IMR-90 (cell line): ENCODE measurements around the gene CD79B. TPM values are rescaled to one million over a fixed set of nuclear protein-coding genes. Genes with fewer than 3 reads are reported as not detected.

Experiments used
- ATAC-seq: fragments of 200-7000 bp; cut with Tn5 transposase; 2 replicates; pipeline ENCODE4 v1.9.1; 2020; ENCODE audit warnings: low read depth, mild to moderate bottlenecking, moderate library complexity
- BruUV-seq: library from RNA; stranded (reverse); fragments of 400-500 nt; replicated peaks from 2 replicates; lab custom pipeline; 2021; lab: Mats Ljungman, UMichigan
- CTCF ChIA-PET: fragments of 300-600 bp; formaldehyde crosslinking; extraction: SDS; loops from one replicate; lab custom pipeline; 2021; ENCODE audit warnings: antibody characterized with exemption; lab: Yijun Ruan, JAX
- POLR2A ChIA-PET: fragments of 300-600 bp; sonication (Branson Sonifier 250); formaldehyde crosslinking; loops from one replicate; lab custom pipeline; 2022; ENCODE audit warnings: antibody characterized with exemption; ENCODE audit not compliant: unreplicated experiment; lab: Charles Lee
- DNase-seq: peaks from one replicate; pipeline ENCODE4 v3.0.0; 2013
- H2AFZ ChIP-seq: replicated peaks from 2 replicates; pipeline ENCODE3; 2013; ENCODE audit warnings: low read length, mild to moderate bottlenecking; ENCODE audit not compliant: poor library complexity
- H2AK5ac ChIP-seq: 2 replicates; pipeline ENCODE4 v1.6.1; 2013; ENCODE audit warnings: low read depth, low read length, inconsistent platforms
- H2AK9ac ChIP-seq: replicated peaks from 2 replicates; pipeline ENCODE3; 2013; ENCODE audit warnings: mild to moderate bottlenecking, low read depth, low read length, moderate library complexity; ENCODE audit not compliant: poor library complexity
- H2BK120ac ChIP-seq: 2 replicates; pipeline ENCODE4 v1.6.1; 2013; ENCODE audit warnings: low read depth, low read length, inconsistent platforms
- H2BK15ac ChIP-seq: 3 replicates; pipeline ENCODE4 v1.6.1; 2013; ENCODE audit warnings: low read depth, low read length, inconsistent platforms
- H2BK20ac ChIP-seq: 2 replicates; pipeline ENCODE4 v1.6.1; 2013; ENCODE audit warnings: low read depth, mild to moderate bottlenecking, inconsistent platforms, low read length, moderate library complexity
- H2BK5ac ChIP-seq: 2 replicates; pipeline ENCODE4 v1.6.1; 2013; ENCODE audit warnings: mild to moderate bottlenecking, low read depth, low read length, inconsistent platforms; ENCODE audit not compliant: poor library complexity, severe bottlenecking
- H3K14ac ChIP-seq: replicated peaks from 2 replicates; pipeline ENCODE4 v1.6.1; 2013; ENCODE audit warnings: low read depth, low read length, inconsistent platforms
- H3K18ac ChIP-seq: 2 replicates; pipeline ENCODE4 v1.6.1; 2013; ENCODE audit warnings: low read depth, low read length, control low read depth
- H3K23ac ChIP-seq: 2 replicates; pipeline ENCODE4 v1.6.1; 2013; ENCODE audit warnings: low read depth, low read length, inconsistent platforms
- H3K27ac ChIP-seq: 2 replicates; pipeline ENCODE4 v1.5.1; 2013; ENCODE audit warnings: mild to moderate bottlenecking, control low read depth, low read length; ENCODE audit not compliant: insufficient read depth
- H3K27me3 ChIP-seq: 2 replicates; pipeline ENCODE4 v1.6.1; 2013; ENCODE audit warnings: low read length; ENCODE audit not compliant: control insufficient read depth, insufficient read depth
- H3K36me3 ChIP-seq: 2 replicates; pipeline ENCODE4 v1.6.1; 2013; ENCODE audit warnings: low read length, mixed read lengths; ENCODE audit not compliant: control insufficient read depth, insufficient read depth
- H3K4ac ChIP-seq: 2 replicates; pipeline ENCODE4 v1.6.1; 2013; ENCODE audit warnings: low read depth, low read length, inconsistent platforms
- H3K4me1 ChIP-seq: 2 replicates; pipeline ENCODE4 v1.6.1; 2013; ENCODE audit warnings: low read length, mixed read lengths; ENCODE audit not compliant: control insufficient read depth, insufficient read depth
- H3K4me2 ChIP-seq: 2 replicates; pipeline ENCODE4 v1.6.1; 2013; ENCODE audit warnings: low read depth, mild to moderate bottlenecking, control low read depth, low read length, moderate library complexity
- H3K4me3 ChIP-seq: 2 replicates; pipeline ENCODE4 v1.5.1; 2013; ENCODE audit warnings: low read depth, mild to moderate bottlenecking, control low read depth, low read length, moderate library complexity; ENCODE audit not compliant: insufficient read depth
- H3K56ac ChIP-seq: 2 replicates; pipeline ENCODE4 v1.6.1; 2013; ENCODE audit warnings: low read length, inconsistent platforms; ENCODE audit not compliant: insufficient read depth; ENCODE audit errors: extremely low read depth
- H3K79me1 ChIP-seq, 2 experiments: 2 replicates each; pipeline ENCODE4 v1.6.1; 2013; ENCODE audit warnings: low read length in 2 of 2, inconsistent platforms in 1 of 2, low read depth in 1 of 2
- H3K9ac ChIP-seq: 2 replicates; pipeline ENCODE4 v1.6.1; 2013; ENCODE audit warnings: low read depth, low read length, control low read depth
- H3K9me1 ChIP-seq: 2 replicates; pipeline ENCODE4 v1.6.1; 2013; ENCODE audit warnings: low read length, inconsistent platforms; ENCODE audit not compliant: insufficient read depth
- H3K9me3 ChIP-seq: 2 replicates; pipeline ENCODE4 v1.6.1; 2013; ENCODE audit warnings: low read length; ENCODE audit not compliant: control insufficient read depth, insufficient read depth
- H4K20me1 ChIP-seq: 2 replicates; pipeline ENCODE4 v1.6.1; 2013; ENCODE audit warnings: low read length, inconsistent platforms; ENCODE audit not compliant: insufficient read depth
- H4K5ac ChIP-seq: 2 replicates; pipeline ENCODE4 v1.6.1; 2013; ENCODE audit warnings: mild to moderate bottlenecking, low read depth, low read length, control low read depth
- H4K8ac ChIP-seq, 2 experiments: 2 replicates each; pipeline ENCODE4 v1.6.1; 2013; ENCODE audit warnings: low read depth in 2 of 2, low read length in 2 of 2, control low read depth in 1 of 2, inconsistent platforms in 1 of 2
- H4K91ac ChIP-seq: 2 replicates; pipeline ENCODE4 v1.6.1; 2013; ENCODE audit warnings: low read depth, low read length, inconsistent platforms; ENCODE audit not compliant: insufficient read depth
- BHLHE40 ChIP-seq: fragments of 150-350 bp; IDR thresholded peaks from 2 replicates; pipeline ENCODE4 v1.6.1; 2016; ENCODE audit warnings: mild to moderate bottlenecking, low read depth, low read length
- CEBPB ChIP-seq: IDR thresholded peaks from 2 replicates; pipeline ENCODE4 v1.6.1; 2012; ENCODE audit warnings: low read depth, low read length, improper control_type of control experiment
- CHD1 ChIP-seq: IDR thresholded peaks from 2 replicates; pipeline ENCODE4 v1.6.1; 2012; ENCODE audit warnings: low read depth, low read length, improper control_type of control experiment
- FOS ChIP-seq: fragments of 150-350 bp; IDR thresholded peaks from 2 replicates; pipeline ENCODE4 v1.6.1; 2016; ENCODE audit warnings: low read depth, low read length
- MAFK ChIP-seq: IDR thresholded peaks from 2 replicates; pipeline ENCODE4 v1.6.1; 2012; ENCODE audit warnings: low read depth, low read length, improper control_type of control experiment
- MAZ ChIP-seq: IDR thresholded peaks from 2 replicates; pipeline ENCODE4 v1.6.1; 2012; ENCODE audit warnings: low read depth, mild to moderate bottlenecking, low read length, improper control_type of control experiment, moderate library complexity, borderline replicate concordance
- MXI1 ChIP-seq: IDR thresholded peaks from 2 replicates; pipeline ENCODE4 v1.6.1; 2012; ENCODE audit warnings: low read depth, mild to moderate bottlenecking, low read length, moderate library complexity, borderline replicate concordance
- NFE2L2 ChIP-seq: fragments of 150-350 bp; IDR thresholded peaks from 2 replicates; pipeline ENCODE4 v1.6.1; 2016; ENCODE audit warnings: low read depth, mild to moderate bottlenecking, low read length
- POLR2A ChIP-seq: IDR thresholded peaks from 2 replicates; pipeline ENCODE4 v1.6.1; 2012; ENCODE audit warnings: mild to moderate bottlenecking, low read depth, low read length
- RAD21 ChIP-seq: IDR thresholded peaks from 2 replicates; pipeline ENCODE4 v1.6.1; 2012; ENCODE audit warnings: low read length, improper control_type of control experiment
- RCOR1 ChIP-seq: IDR thresholded peaks from 2 replicates; pipeline ENCODE4 v1.6.1; 2012; ENCODE audit warnings: mild to moderate bottlenecking, low read length, improper control_type of control experiment; ENCODE audit not compliant: insufficient replicate concordance
- RFX5 ChIP-seq: IDR thresholded peaks from 2 replicates; pipeline ENCODE4 v1.8.0; 2012; ENCODE audit warnings: low read depth, mild to moderate bottlenecking, low read length, moderate library complexity
- SMC3 ChIP-seq: fragments of 150-350 bp; IDR thresholded peaks from 2 replicates; pipeline ENCODE4 v1.6.1; 2016; ENCODE audit warnings: low read depth, mild to moderate bottlenecking, antibody characterized with exemption, low read length, moderate library complexity
- WGBS, 2 experiments: methylation state at CpG; one replicate each; pipeline versions ENCODE4 v1.1.5 to v1.1.7; 2013; ENCODE audit warnings: missing lambda C conversion rate in 2 of 2; ENCODE audit not compliant: insufficient read length in 1 of 2; ENCODE audit errors: extremely low coverage in 2 of 2; 5-methylcytosine and 5-hydroxymethylcytosine counted together
- dilution Hi-C: fragments of 300-500 bp; cut with HindIII; formaldehyde crosslinking; loops from one replicate; pipeline ENCODE4 v1.14.3; 2018; ENCODE audit warnings: low sequenced_read_pairs; ENCODE audit not compliant: unreplicated experiment
- in situ Hi-C: fragments of 300-500 bp; cut with MboI; formaldehyde crosslinking; loops from 3 replicates; pipeline ENCODE4 v1.14.3; 2019; ENCODE audit warnings: low sequenced_read_pairs, inconsistent platforms, mixed read lengths
- intact Hi-C: fragments of 100-400 bp; cut with micrococcal nuclease; formaldehyde crosslinking; loops from 2 replicates; pipeline ENCODE4 v1.10.0; 2022
- polyA plus RNA-seq, 3 experiments: library from polyadenylated mRNA; depleted of rRNA; stranded (reverse); fragments of >200 nt; gene quantifications; 2 replicates each; pipeline ENCODE4 v1.2.3, GENCODE V29; 2012; ENCODE audit warnings: low replicate concordance in 1 of 3
- total RNA-seq: library from RNA; depleted of rRNA; stranded (reverse); fragments of >200 nt; gene quantifications from 2 replicates; pipeline ENCODE4 v1.2.3, GENCODE V29; 2012
- TF ChIP-seq, protein P1 (sequence below): conservative IDR thresholded peaks from 2 replicates; pipeline ENCODE4 v1.5.1; 2012; ENCODE audit warnings: mild to moderate bottlenecking, low read depth, low read length, improper control_type of control experiment
- TF ChIP-seq, protein P2 (sequence below): fragments of 150-350 bp; IDR thresholded peaks from 2 replicates; pipeline ENCODE4 v1.6.1; 2017; ENCODE audit warnings: mild to moderate bottlenecking, antibody characterized with exemption, low read length, low read depth
- TF ChIP-seq, protein P3 (sequence below): fragments of 150-350 bp; IDR thresholded peaks from 2 replicates; pipeline ENCODE4 v1.6.1; 2016; ENCODE audit warnings: low read depth, mild to moderate bottlenecking, low read length, moderate library complexity, borderline replicate concordance

CD79B gene
- total and polyA plus RNA-seq, 2 of the 4 experiments (the other 2 are of a cell fraction): not detected

DNA sequence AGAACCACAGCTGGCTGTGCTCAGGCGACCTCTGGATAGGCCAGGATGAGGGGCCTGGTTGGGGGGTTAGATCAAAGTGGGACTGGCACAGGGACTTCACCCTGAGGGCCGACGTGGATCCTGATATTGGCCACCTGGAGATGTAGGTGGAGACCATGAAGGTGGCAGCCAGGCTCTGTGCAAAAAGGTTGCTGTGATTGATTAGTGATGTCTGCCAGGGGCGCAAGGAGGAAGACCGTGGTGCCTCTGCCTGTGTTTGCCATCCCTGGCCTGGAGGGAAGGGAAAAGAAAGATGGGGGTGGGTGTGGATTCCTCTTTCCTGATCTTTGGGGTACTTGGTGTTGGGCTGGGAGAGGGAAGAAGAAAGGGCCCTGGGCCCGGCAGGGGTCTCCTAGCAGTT lies 41.1 kb upstream of the CD79B start:
- Histone ChIP-seq H4K5ac (no peak overlapping the region), H3K18ac (no peak overlapping the region), H2BK15ac (no peak overlapping the region), H2AK5ac (0 out of 2 replicates have a peak overlapping the region, but pooled peaks have one; percentile 1), H4K8ac (no peak overlapping the region), H3K23ac (no peak overlapping the region), H2BK5ac (no peak overlapping the region), H3K27ac (no peak overlapping the region), H2BK20ac (no peak overlapping the region), H3K4me3 (no peak overlapping the region), H3K9me3 (no peaks in the 10 kb centered on the region), H3K79me1 (no peaks in the 10 kb centered on the region), H3K9ac (no peak overlapping the region), H3K4me1 (peaks cover 10% of the 10 kb centered on the region), H3K4me2 (no peak overlapping the region), H3K56ac (no peak overlapping the region), H3K9me1 (peaks cover 11% of the 10 kb centered on the region), H2BK120ac (no peak overlapping the region), H2AK9ac (no peak overlapping the region), H4K91ac (no peak overlapping the region), H3K14ac (no peak overlapping the region), H2AFZ (no peak overlapping the region), H3K4ac (no peak overlapping the region), H4K20me1 (peaks cover 3% of the 10 kb centered on the region; the same call in 1 of the 2 replicates), H3K36me3 (no peaks in the 10 kb centered on the region), H3K27me3 (peaks cover 8% of the 10 kb centered on the region)
- in situ Hi-C loops: no loop called here
- DNase-seq: no peak
- WGBS, 2 experiments: 90% methylated on average over 2 of the region's 6 CpGs; no CpG with 5 or more reads in 1 of the 2 experiments
- intact Hi-C loops: no loop called here
- ChIA-PET CTCF (no interaction called here), POLR2A (no interaction called here)
- BruUV-seq: no TSS peak
- TF ChIP-seq BHLHE40: no peak
- TF ChIP-seq, protein P1, sequence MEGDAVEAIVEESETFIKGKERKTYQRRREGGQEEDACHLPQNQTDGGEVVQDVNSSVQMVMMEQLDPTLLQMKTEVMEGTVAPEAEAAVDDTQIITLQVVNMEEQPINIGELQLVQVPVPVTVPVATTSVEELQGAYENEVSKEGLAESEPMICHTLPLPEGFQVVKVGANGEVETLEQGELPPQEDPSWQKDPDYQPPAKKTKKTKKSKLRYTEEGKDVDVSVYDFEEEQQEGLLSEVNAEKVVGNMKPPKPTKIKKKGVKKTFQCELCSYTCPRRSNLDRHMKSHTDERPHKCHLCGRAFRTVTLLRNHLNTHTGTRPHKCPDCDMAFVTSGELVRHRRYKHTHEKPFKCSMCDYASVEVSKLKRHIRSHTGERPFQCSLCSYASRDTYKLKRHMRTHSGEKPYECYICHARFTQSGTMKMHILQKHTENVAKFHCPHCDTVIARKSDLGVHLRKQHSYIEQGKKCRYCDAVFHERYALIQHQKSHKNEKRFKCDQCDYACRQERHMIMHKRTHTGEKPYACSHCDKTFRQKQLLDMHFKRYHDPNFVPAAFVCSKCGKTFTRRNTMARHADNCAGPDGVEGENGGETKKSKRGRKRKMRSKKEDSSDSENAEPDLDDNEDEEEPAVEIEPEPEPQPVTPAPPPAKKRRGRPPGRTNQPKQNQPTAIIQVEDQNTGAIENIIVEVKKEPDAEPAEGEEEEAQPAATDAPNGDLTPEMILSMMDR: no peak
- no peak for TF ChIP-seq POLR2A
- no peak for TF ChIP-seq RCOR1
- no peak for TF ChIP-seq CEBPB
- TF ChIP-seq MAZ: no peak
- TF ChIP-seq FOS: no peak
- TF ChIP-seq RFX5: no peak
- TF ChIP-seq MAFK: no peak
- TF ChIP-seq NFE2L2: no peak
- TF ChIP-seq SMC3: no peak
- no peak for TF ChIP-seq MXI1
- TF ChIP-seq, protein P2, sequence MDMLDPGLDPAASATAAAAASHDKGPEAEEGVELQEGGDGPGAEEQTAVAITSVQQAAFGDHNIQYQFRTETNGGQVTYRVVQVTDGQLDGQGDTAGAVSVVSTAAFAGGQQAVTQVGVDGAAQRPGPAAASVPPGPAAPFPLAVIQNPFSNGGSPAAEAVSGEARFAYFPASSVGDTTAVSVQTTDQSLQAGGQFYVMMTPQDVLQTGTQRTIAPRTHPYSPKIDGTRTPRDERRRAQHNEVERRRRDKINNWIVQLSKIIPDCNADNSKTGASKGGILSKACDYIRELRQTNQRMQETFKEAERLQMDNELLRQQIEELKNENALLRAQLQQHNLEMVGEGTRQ: no peak
- TF ChIP-seq, protein P3, sequence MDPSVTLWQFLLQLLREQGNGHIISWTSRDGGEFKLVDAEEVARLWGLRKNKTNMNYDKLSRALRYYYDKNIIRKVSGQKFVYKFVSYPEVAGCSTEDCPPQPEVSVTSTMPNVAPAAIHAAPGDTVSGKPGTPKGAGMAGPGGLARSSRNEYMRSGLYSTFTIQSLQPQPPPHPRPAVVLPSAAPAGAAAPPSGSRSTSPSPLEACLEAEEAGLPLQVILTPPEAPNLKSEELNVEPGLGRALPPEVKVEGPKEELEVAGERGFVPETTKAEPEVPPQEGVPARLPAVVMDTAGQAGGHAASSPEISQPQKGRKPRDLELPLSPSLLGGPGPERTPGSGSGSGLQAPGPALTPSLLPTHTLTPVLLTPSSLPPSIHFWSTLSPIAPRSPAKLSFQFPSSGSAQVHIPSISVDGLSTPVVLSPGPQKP: no peak
- no peak for TF ChIP-seq CHD1
- TF ChIP-seq RAD21: no peak
- dilution Hi-C loops: no loop called here
- no peak for ATAC-seq
